DOHH2 (cell line): ENCODE measurements around the gene PEDS1.

ENCODE experiments used
- H3F3A ChIP-seq: fragments of 200-600 bp; sonication (generic), shearing (Covaris generic); 2 replicates; pipeline ENCODE4 v1.6.0; 2016; ENCODE audit warnings: antibody characterized with exemption, mild to moderate bottlenecking; ENCODE audit not compliant: control insufficient read depth, insufficient read depth
- H3K27ac ChIP-seq: fragments of 200-600 bp; sonication (generic); 2 replicates; pipeline ENCODE4 v1.5.1; 2014; ENCODE audit warnings: low read depth, mild to moderate bottlenecking, low read length, moderate library complexity
- H3K27me3 ChIP-seq: fragments of 200-600 bp; sonication (generic); 2 replicates; pipeline ENCODE4 v1.6.1; 2014; ENCODE audit warnings: mild to moderate bottlenecking, low read length, mixed read lengths; ENCODE audit not compliant: control insufficient read depth
- H3K36me3 ChIP-seq: fragments of 200-600 bp; sonication (generic); 2 replicates; pipeline ENCODE4 v1.6.1; 2014; ENCODE audit warnings: mild to moderate bottlenecking, low read length, moderate library complexity, mixed read lengths; ENCODE audit not compliant: control insufficient read depth
- H3K4me1 ChIP-seq: fragments of 200-600 bp; sonication (generic); 2 replicates; pipeline ENCODE4 v1.6.1; 2014; ENCODE audit warnings: mild to moderate bottlenecking, low read length, mixed read lengths; ENCODE audit not compliant: control insufficient read depth
- H3K4me2 ChIP-seq: fragments of 200-600 bp; sonication (generic); 2 replicates; pipeline ENCODE4 v1.6.0; 2014; ENCODE audit warnings: mild to moderate bottlenecking, low read length, moderate library complexity
- H3K4me3 ChIP-seq: fragments of 200-600 bp; sonication (generic); 2 replicates; pipeline ENCODE4 v1.5.1; 2014; ENCODE audit warnings: mild to moderate bottlenecking, low read length, mixed read lengths
- H3K79me2 ChIP-seq: fragments of 200-600 bp; sonication (generic); 2 replicates; pipeline ENCODE4 v1.6.1; 2014; ENCODE audit warnings: mild to moderate bottlenecking, low read length, mixed read lengths; ENCODE audit not compliant: control insufficient read depth
- H3K9me2 ChIP-seq: fragments of 200-600 bp; sonication (generic); replicated peaks from 2 replicates; pipeline ENCODE4 v1.6.1; 2014; ENCODE audit warnings: mild to moderate bottlenecking, low read length, mixed read lengths; ENCODE audit not compliant: control insufficient read depth
- H3K9me3 ChIP-seq: fragments of 200-600 bp; sonication (generic); 2 replicates; pipeline ENCODE4 v1.6.1; 2014; ENCODE audit warnings: antibody characterized with exemption, low read length, mixed read lengths; ENCODE audit not compliant: control insufficient read depth, insufficient read depth
- H4K20me1 ChIP-seq: fragments of 200-600 bp; sonication (generic); 2 replicates; pipeline ENCODE4 v1.6.0; 2014; ENCODE audit warnings: low read depth, mild to moderate bottlenecking, antibody characterized with exemption, low read length, moderate library complexity; ENCODE audit not compliant: control insufficient read depth, insufficient read depth
- CTCF ChIP-seq: fragments of 200-600 bp; sonication (generic); IDR thresholded peaks from one replicate; pipeline ENCODE4 v1.5.1; 2014; ENCODE audit warnings: antibody characterized with exemption, mild to moderate bottlenecking, low read depth, low read length; ENCODE audit not compliant: poor library complexity, severe bottlenecking
- EZH2phosphoT487 ChIP-seq: fragments of 200-600 bp; sonication (generic); IDR thresholded peaks from 2 replicates; pipeline ENCODE4 v1.6.1; 2017; ENCODE audit warnings: borderline replicate concordance, mild to moderate bottlenecking, antibody characterized with exemption, low read length, moderate library complexity, mixed read lengths

The PEDS1 gene

GRCh38 chr20:50111120-50111828 lies 42.2 kb downstream of the PEDS1 start:
- H4K20me1 ChIP-seq = peaks cover 27% of the 10 kb centered on the region
- peaks cover 93% of the 10 kb centered on the region for H3K79me2 ChIP-seq
- no peaks in the 10 kb centered on the region for H3K27me3 ChIP-seq
- TF ChIP-seq EZH2phosphoT487 (no peak), CTCF (no peak)
- H3K4me1 ChIP-seq = peaks cover 51% of the 10 kb centered on the region
- H3K9me3 ChIP-seq = no peaks in the 10 kb centered on the region
- no peak overlapping the region for H3K27ac ChIP-seq
- H3K36me3 ChIP-seq = peaks cover 39% of the 10 kb centered on the region
- peaks cover 23% of the 10 kb centered on the region; the same call in 1 of the 2 replicates for H3F3A ChIP-seq
- peak overlapping the region; percentile 97 for H3K4me2 ChIP-seq
- no peaks in the 10 kb centered on the region for H3K9me2 ChIP-seq
- peak overlapping the region; percentile 81 for H3K4me3 ChIP-seq

GRCh38 chr20:50110141-50111047 lies 43.1 kb downstream of the PEDS1 start:
- H4K20me1 ChIP-seq = peaks cover 27% of the 10 kb centered on the region
- H3K79me2 ChIP-seq = peaks cover 99% of the 10 kb centered on the region
- peak overlapping the region; percentile 81 for H3K4me3 ChIP-seq
- H3F3A ChIP-seq = peaks cover 27% of the 10 kb centered on the region; the same call in 1 of the 2 replicates
- peak overlapping the region; percentile 47 for H3K27ac ChIP-seq
- H3K9me3 ChIP-seq = no peaks in the 10 kb centered on the region
- H3K27me3 ChIP-seq = no peaks in the 10 kb centered on the region
- H3K9me2 ChIP-seq = no peaks in the 10 kb centered on the region
- peak overlapping the region; percentile 97 for H3K4me2 ChIP-seq
- H3K36me3 ChIP-seq = peaks cover 42% of the 10 kb centered on the region
- peaks cover 47% of the 10 kb centered on the region for H3K4me1 ChIP-seq
- TF ChIP-seq EZH2phosphoT487 (no peak), CTCF (no peak)

- Histone ChIP-seq H3K4me2 (no peak overlapping the region), H3F3A (peaks cover 20% of the 10 kb centered on the region; the same call in 1 of the 2 replicates), H3K9me2 (no peaks in the 10 kb centered on the region), H3K27ac (no peak overlapping the region), H3K4me3 (no peak overlapping the region), H3K36me3 (peaks cover 46% of the 10 kb centered on the region), H3K27me3 (no peaks in the 10 kb centered on the region), H3K79me2 (peaks cover 99% of the 10 kb centered on the region), H3K4me1 (peaks cover 32% of the 10 kb centered on the region), H3K9me3 (no peaks in the 10 kb centered on the region), H4K20me1 (peaks cover 32% of the 10 kb centered on the region)
- TF ChIP-seq CTCF = no peak
- TF ChIP-seq EZH2phosphoT487 = no peak
Measured at GRCh38 chr20:50108556-50109235, 44.8 kb downstream of the PEDS1 start.
